A549 treated with DMSO at 1 μM for 4 hours (cell line): ENCODE results near the gene TMEM81. TPM values are rescaled to one million over a fixed set of nuclear protein-coding genes. Genes with fewer than 3 reads are reported as not detected.

Experiments
- total RNA-seq: library from RNA; stranded (reverse); fragments of 200-300 nt; extraction: Qiagen RNA extraction; gene quantifications from 5 replicates; pipeline ENCODE4 v1.2.3, GENCODE V29; 2022; ENCODE audit warnings: low read depth

TMEM81 gene
- 2.2 to 3.5 TPM (median 2.6 TPM) in 5 replicates for total RNA-seq

GRCh38 chr1:205084360-205084759 lies at the start of gene TMEM81:
TSS of gene TMEM81 (minus strand) at chr1:205084460. CDS start at chr1:205084320, 140 bp downstream.

GRCh38 chr1:205121660-205122488 lies 37.6 kb upstream of the TMEM81 start, which contains the start of gene RBBP5:
TSS of gene RBBP5 (minus strand) at chr1:205121978. CDS start at chr1:205121873, 105 bp downstream.

GRCh38 chr1:205042911-205043806 lies 41.1 kb downstream of the TMEM81 start, which contains the start of gene CNTN2:
TSS of gene CNTN2 (plus strand) at chr1:205043212. CDS start at chr1:205053186, 9,974 bp downstream.

Other genes starting within 250 kb of the TMEM81 start
- 1.5 to 2.4 TPM (median 1.8 TPM) in 5 replicates for gene NFASC, start 213.6 kb downstream of the TMEM81 start, total RNA-seq
- gene CNTN2, start 41.2 kb downstream of the TMEM81 start, total RNA-seq, result 0.03 to 0.19 TPM (median 0.03 TPM) in 3 of 5 replicates, not detected in the others
- 12.4 to 16.0 TPM (median 14.4 TPM) in 5 replicates for gene RBBP5, start 37.5 kb upstream of the TMEM81 start, total RNA-seq
- 9.1 to 12.2 TPM (median 11.1 TPM) in 5 replicates for gene DSTYK, start 127.2 kb upstream of the TMEM81 start, total RNA-seq
- 2.8 to 3.3 TPM (median 3.1 TPM) in 5 replicates for gene TMCC2, start 143.5 kb upstream of the TMEM81 start, total RNA-seq
- gene NUAK2, start 237.3 kb upstream of the TMEM81 start, total RNA-seq, result 28.8 to 38.0 TPM (median 35.3 TPM) in 5 replicates